ENCODE data around the gene PRKCD. TPM values are rescaled to one million over a fixed set of nuclear protein-coding genes. Genes with fewer than 3 reads are reported as not detected.

Gene PRKCD
- polyA plus RNA-seq, 3 donors, result 123 to 329 (median 158) TPM

DNA sequence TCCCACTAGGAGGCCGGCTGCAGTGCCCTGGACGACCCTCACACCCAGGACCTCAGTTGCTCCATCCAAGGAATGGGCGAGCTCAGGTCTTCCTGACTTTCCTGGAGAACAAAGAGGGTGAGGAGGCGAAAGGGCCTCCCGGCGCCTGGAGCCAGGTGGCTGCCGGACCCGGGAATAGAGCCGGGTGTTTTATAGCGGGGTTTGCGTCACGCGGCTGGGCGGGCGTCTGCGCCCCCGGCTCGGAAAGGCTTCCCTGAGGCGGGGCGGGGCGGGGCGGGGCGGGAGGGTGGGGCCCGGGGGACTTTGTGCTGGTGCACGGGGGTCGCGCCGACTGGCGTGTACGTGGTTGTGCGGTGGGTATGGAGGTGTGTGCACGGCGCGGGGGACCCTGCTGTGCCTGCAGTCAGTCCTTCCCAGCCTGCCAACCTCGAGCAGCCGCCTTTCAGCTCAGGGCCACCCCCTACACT is 4.6 kb upstream of the PRKCD start:
- WGBS (ENCODE audit: insufficient coverage), result 31% methylated on average over 6 of the region's 36 CpGs
- H3K36me3 ChIP-seq (replicated peaks in 1 of 2; ENCODE audit: control insufficient read depth in 1 of 2, insufficient read depth in 2 of 2, low read length in 2 of 2), result no peaks in the 10 kb centered on the region
- H3K4me2 ChIP-seq (replicated peaks; ENCODE audit: extremely low read depth, low read length, poor library complexity, severe bottlenecking), result peak overlapping the region; percentile 7
- H3K4me3 ChIP-seq (replicated peaks in 1 of 3; ENCODE audit: low read depth in 2 of 3, low read length in 3 of 3), result no peak overlapping the region
- Mint-ChIP-seq H3K4me1 (peaks cover 61% of the 10 kb centered on the region), H3K4me3 (peak overlapping the region in 1 of 2 donors; percentile 53), H3K27me3 (ENCODE audit: low read depth in 3 of 3) (peaks cover 10 to 26% (median 18%) of the 10 kb centered on the region in 3 donors), H3K27ac (no peak overlapping the region), H3K36me3 (no peaks in the 10 kb centered on the region), H3K9me3 (peaks cover 0 to 3% (median 0%) of the 10 kb centered on the region in 7 donors)
- no peaks in the 10 kb centered on the region for H3K9me3 ChIP-seq (replicated peaks in 1 of 2; ENCODE audit: control insufficient read depth in 1 of 2, insufficient read depth in 1 of 2, low read length in 2 of 2)
- H2AFZ ChIP-seq (ENCODE audit: insufficient read depth, low read depth, low read length, poor library complexity, severe bottlenecking), result no peak overlapping the region
- TF ChIP-seq, protein P1, sequence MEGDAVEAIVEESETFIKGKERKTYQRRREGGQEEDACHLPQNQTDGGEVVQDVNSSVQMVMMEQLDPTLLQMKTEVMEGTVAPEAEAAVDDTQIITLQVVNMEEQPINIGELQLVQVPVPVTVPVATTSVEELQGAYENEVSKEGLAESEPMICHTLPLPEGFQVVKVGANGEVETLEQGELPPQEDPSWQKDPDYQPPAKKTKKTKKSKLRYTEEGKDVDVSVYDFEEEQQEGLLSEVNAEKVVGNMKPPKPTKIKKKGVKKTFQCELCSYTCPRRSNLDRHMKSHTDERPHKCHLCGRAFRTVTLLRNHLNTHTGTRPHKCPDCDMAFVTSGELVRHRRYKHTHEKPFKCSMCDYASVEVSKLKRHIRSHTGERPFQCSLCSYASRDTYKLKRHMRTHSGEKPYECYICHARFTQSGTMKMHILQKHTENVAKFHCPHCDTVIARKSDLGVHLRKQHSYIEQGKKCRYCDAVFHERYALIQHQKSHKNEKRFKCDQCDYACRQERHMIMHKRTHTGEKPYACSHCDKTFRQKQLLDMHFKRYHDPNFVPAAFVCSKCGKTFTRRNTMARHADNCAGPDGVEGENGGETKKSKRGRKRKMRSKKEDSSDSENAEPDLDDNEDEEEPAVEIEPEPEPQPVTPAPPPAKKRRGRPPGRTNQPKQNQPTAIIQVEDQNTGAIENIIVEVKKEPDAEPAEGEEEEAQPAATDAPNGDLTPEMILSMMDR (IDR thresholded peaks at IDR 0.05), result no peak
- no peak for DNase-seq
- peaks cover 23% of the 10 kb centered on the region for H3K79me2 ChIP-seq (ENCODE audit: insufficient read depth, low read length)
- H4K20me1 ChIP-seq (ENCODE audit: insufficient read depth, low read length), result peaks cover 15% of the 10 kb centered on the region
- no peak overlapping the region for H3K27ac ChIP-seq (ENCODE audit: low read depth in 1 of 2, low read length in 2 of 2)
- H3K27me3 ChIP-seq (ENCODE audit: control insufficient read depth in 2 of 2, insufficient read depth in 2 of 2, low read length in 2 of 2), result peaks cover 0 to 14% of the 10 kb centered on the region in 2 donors
- no peak overlapping the region for H3K9ac ChIP-seq (ENCODE audit: insufficient read depth, low read length, poor library complexity, severe bottlenecking)
- intact Hi-C loops (cut with micrococcal nuclease), result no loop called here
- peaks cover 57 to 70% of the 10 kb centered on the region in 2 donors for H3K4me1 ChIP-seq (ENCODE audit: control insufficient read depth in 1 of 2, insufficient read depth in 2 of 2, low read length in 2 of 2)

DNA sequence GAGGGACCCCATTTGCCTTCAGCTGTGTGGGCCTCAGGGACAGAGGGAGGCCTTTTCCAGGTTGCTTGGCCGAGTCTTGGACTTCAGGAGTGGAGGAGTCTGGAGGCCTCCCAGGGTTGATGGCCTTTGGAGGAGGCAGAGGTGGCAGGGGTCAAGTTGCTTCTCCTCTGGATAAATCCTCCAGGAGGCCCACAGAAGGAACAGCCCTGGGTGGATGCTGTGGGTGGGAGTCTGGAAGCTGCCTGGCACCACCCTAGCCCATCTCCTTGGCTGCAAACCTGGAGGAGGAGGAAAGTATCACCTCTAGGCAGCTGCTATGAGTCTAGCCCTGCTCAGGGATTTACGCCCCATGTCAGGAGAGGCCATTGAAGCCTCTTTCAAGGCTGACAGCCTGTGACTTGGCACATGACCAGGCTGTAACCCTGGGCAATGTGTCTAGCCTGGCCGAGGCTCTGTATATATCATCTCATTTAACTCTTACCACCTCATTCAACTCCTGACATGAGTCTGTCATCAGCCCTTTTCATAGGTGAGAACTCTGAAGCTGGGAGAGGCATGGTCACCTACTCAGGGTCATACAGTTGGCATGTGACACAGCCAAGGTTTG is 2.9 kb upstream of the PRKCD start:
- peaks cover 10 to 26% (median 18%) of the 10 kb centered on the region in 3 donors for H3K27me3 Mint-ChIP-seq (ENCODE audit: low read depth in 3 of 3)

More for the DNA sequence above, 2.9 kb upstream of the PRKCD start:
- H3K27me3 ChIP-seq (ENCODE audit: control insufficient read depth in 2 of 2, insufficient read depth in 2 of 2, low read length in 2 of 2), result peaks cover 0 to 14% of the 10 kb centered on the region in 2 donors
- H3K4me1 ChIP-seq (ENCODE audit: control insufficient read depth in 1 of 2, insufficient read depth in 2 of 2, low read length in 2 of 2), result peaks cover 50 to 58% of the 10 kb centered on the region in 2 donors
- H3K27ac ChIP-seq (ENCODE audit: low read depth in 1 of 2, low read length in 2 of 2), result peak overlapping the region in 1 of 2 donors; percentile 6
- Mint-ChIP-seq H3K36me3 (peaks cover 3 to 4% of the 10 kb centered on the region in 2 donors), H3K4me1 (peaks cover 54% of the 10 kb centered on the region), H3K4me3 (peak overlapping the region in 1 of 2 donors; percentile 51), H3K9me3 (peaks cover 0 to 3% (median 0%) of the 10 kb centered on the region in 7 donors), H3K27ac (peak overlapping the region in 4 of 7 donors; percentile 40 to 84 (median 78))
- peaks cover 28% of the 10 kb centered on the region for H4K20me1 ChIP-seq (ENCODE audit: insufficient read depth, low read length)
- no peaks in the 10 kb centered on the region for H3K36me3 ChIP-seq (replicated peaks in 1 of 2; ENCODE audit: control insufficient read depth in 1 of 2, insufficient read depth in 2 of 2, low read length in 2 of 2)
- peaks cover 40% of the 10 kb centered on the region for H3K79me2 ChIP-seq (ENCODE audit: insufficient read depth, low read length)
- 100% methylated on average over 2 of the region's 3 CpGs for WGBS (ENCODE audit: insufficient coverage)
- peak overlapping the region in 1 of 3 experiments; percentile 31 for H3K4me3 ChIP-seq (replicated peaks in 1 of 3; ENCODE audit: low read depth in 2 of 3, low read length in 3 of 3)
- no peak for DNase-seq
- peak overlapping the region; percentile 40 for H3K4me2 ChIP-seq (replicated peaks; ENCODE audit: extremely low read depth, low read length, poor library complexity, severe bottlenecking)
- intact Hi-C loops (cut with micrococcal nuclease), result loop anchor here in 1 of 2 donors (2.0 kb wide), 1 partner anchor 15 kb away; no protein-coding TSS in a partner anchor
- H2AFZ ChIP-seq (ENCODE audit: insufficient read depth, low read depth, low read length, poor library complexity, severe bottlenecking), result no peak overlapping the region
- H3K9ac ChIP-seq (ENCODE audit: insufficient read depth, low read length, poor library complexity, severe bottlenecking), result no peak overlapping the region
- TF ChIP-seq, protein P1 (IDR thresholded peaks at IDR 0.05), result no peak
- H3K9me3 ChIP-seq (replicated peaks in 1 of 2; ENCODE audit: control insufficient read depth in 1 of 2, insufficient read depth in 1 of 2, low read length in 2 of 2), result no peaks in the 10 kb centered on the region
